Right lobe of liver (tissue), 4 donors: ENCODE data around the gene QTRT2.

ENCODE experiments used
- POLR2A ChIP-seq: fragments of 450-650 bp; IDR thresholded peaks from one replicate; pipeline ENCODE4 v1.6.1; 2017; ENCODE audit warnings: antibody characterized with exemption, mild to moderate bottlenecking
- TF ChIP-seq, protein P1 (sequence below), 4 donors: fragments of 200-600 bp in 3 of 4; fragments of 450-650 bp in 1 of 4; IDR thresholded peaks; one replicate each; pipeline versions ENCODE4 v1.5.1 to v1.8.0; 2016 to 2022; ENCODE audit warnings: antibody characterized with exemption in 4 of 4, mild to moderate bottlenecking in 2 of 4
- donor health status: DM: no; HTN: no; CAD: no.
- donor health status: DM: no; HTN: no; CAD: no.
- donor health status: DM: no; HTN: yes; CAD: no.

- TF ChIP-seq, protein P1, sequence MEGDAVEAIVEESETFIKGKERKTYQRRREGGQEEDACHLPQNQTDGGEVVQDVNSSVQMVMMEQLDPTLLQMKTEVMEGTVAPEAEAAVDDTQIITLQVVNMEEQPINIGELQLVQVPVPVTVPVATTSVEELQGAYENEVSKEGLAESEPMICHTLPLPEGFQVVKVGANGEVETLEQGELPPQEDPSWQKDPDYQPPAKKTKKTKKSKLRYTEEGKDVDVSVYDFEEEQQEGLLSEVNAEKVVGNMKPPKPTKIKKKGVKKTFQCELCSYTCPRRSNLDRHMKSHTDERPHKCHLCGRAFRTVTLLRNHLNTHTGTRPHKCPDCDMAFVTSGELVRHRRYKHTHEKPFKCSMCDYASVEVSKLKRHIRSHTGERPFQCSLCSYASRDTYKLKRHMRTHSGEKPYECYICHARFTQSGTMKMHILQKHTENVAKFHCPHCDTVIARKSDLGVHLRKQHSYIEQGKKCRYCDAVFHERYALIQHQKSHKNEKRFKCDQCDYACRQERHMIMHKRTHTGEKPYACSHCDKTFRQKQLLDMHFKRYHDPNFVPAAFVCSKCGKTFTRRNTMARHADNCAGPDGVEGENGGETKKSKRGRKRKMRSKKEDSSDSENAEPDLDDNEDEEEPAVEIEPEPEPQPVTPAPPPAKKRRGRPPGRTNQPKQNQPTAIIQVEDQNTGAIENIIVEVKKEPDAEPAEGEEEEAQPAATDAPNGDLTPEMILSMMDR (IDR thresholded peaks at IDR 0.05) = no peak
- TF ChIP-seq POLR2A = no peak
Observed at GRCh38 chr3:114128231-114128630, 71.7 kb downstream of the QTRT2 start.
